Keratinocyte (primary cell): ENCODE measurements around the gene WDFY2.

ENCODE experiments used
- CTCF ChIP-seq, 3 experiments: IDR thresholded peaks in 1 of 3; conservative IDR thresholded peaks in 1 of 3; optimal IDR thresholded peaks in 1 of 3; 2 replicates in 2 of 3; 3 replicates in 1 of 3; pipeline versions ENCODE3 to v1.5.1; 2011; ENCODE audit warnings: low read length in 3 of 3, mild to moderate bottlenecking in 3 of 3, moderate library complexity in 2 of 3, control low read depth in 1 of 3, inconsistent platforms in 1 of 3; ENCODE audit not compliant: insufficient read depth in 2 of 3; ENCODE audit errors: extremely low read depth in 1 of 3
- EZH2 ChIP-seq: IDR thresholded peaks from one replicate; pipeline ENCODE4 v1.6.1; 2012; ENCODE audit warnings: inconsistent platforms, mild to moderate bottlenecking, low read length, moderate library complexity

- no peak for TF ChIP-seq CTCF (optimal IDR thresholded peaks at IDR 0.05 in 1 of 3, IDR thresholded peaks at IDR 0.05 in 1 of 3, conservative IDR thresholded peaks at IDR 0.05 in 1 of 3; ENCODE audit: extremely low read depth in 1 of 3, insufficient read depth in 2 of 3, low read length in 3 of 3)
- no peak for TF ChIP-seq EZH2
These were observed 91.6 kb downstream of the WDFY2 start for GRCh38 chr13:51675877-51676276.
